ENCODE results near the gene PRMT1.

GRCh38 chr19:49654581-49654980 is 22.5 kb upstream of the PRMT1 start:
- TF ChIP-seq POLR2AphosphoS5 (IDR thresholded peaks at IDR 0.05; ENCODE audit: low read depth, low read length) = no peak
- no peak for TF ChIP-seq POLR2A (IDR thresholded peaks at IDR 0.05; ENCODE audit: low read depth, low read length)
